Endothelial cell of umbilical vein (primary cell): Measurements from ENCODE around the gene PACS1. TPM values are rescaled to one million over a fixed set of nuclear protein-coding genes. Genes with fewer than 3 reads are reported as not detected.

ENCODE experiments used
- BruUV-seq: library from RNA; stranded (reverse); fragments of 400-500 nt; replicated peaks from 2 replicates; lab custom pipeline; 2021; lab: Mats Ljungman, UMichigan
- CTCF ChIA-PET: fragments of 300-600, 350-600 bp; sonication (Branson Sonifier 250); formaldehyde crosslinking; loops from one replicate; lab custom pipeline; 2021; ENCODE audit warnings: antibody characterized with exemption, inconsistent platforms; lab: Charles Lee
- POLR2A ChIA-PET: fragments of 300-600, 350-600 bp; sonication (Branson Sonifier 250); formaldehyde crosslinking; loops from one replicate; lab custom pipeline; 2021; ENCODE audit warnings: antibody characterized with exemption, inconsistent platforms; lab: Charles Lee
- DNase-seq: peaks from one replicate; pipeline ENCODE4 v3.0.0-alpha.2; 2011; ENCODE audit warnings: low read depth, low spot score
- FAIRE-seq: peaks from 2 replicates; lab custom pipeline; 2011; peaks lifted over from hg19 to GRCh38; lab: Jason Lieb, UNC
- H2AFZ ChIP-seq: 2 replicates; pipeline ENCODE4 v1.6.0; 2012; ENCODE audit warnings: low read depth, low read length, control low read depth, inconsistent platforms
- H3K27ac ChIP-seq: 2 replicates; pipeline ENCODE4 v1.5.1; 2011; ENCODE audit warnings: low read depth, mild to moderate bottlenecking, control low read depth, low read length, moderate library complexity; ENCODE audit not compliant: insufficient read depth
- H3K27me3 ChIP-seq, 2 experiments: 2 replicates each; pipeline versions ENCODE4 v1.6.0 to v1.6.1; 2011; ENCODE audit warnings: low read length in 2 of 2, mixed read lengths in 1 of 2; ENCODE audit not compliant: control insufficient read depth in 2 of 2, insufficient read depth in 2 of 2
- H3K36me3 ChIP-seq, 2 experiments: 2 replicates in 1 of 2; 3 replicates in 1 of 2; pipeline ENCODE4 v1.5.1; 2011; ENCODE audit warnings: low read length in 2 of 2, mild to moderate bottlenecking in 1 of 2, moderate library complexity in 1 of 2; ENCODE audit not compliant: control insufficient read depth in 2 of 2, insufficient read depth in 2 of 2; ENCODE audit errors: extremely low read depth in 1 of 2
- H3K4me1 ChIP-seq: 3 replicates; pipeline ENCODE4 v1.5.1; 2011; ENCODE audit warnings: mild to moderate bottlenecking, low read length; ENCODE audit not compliant: control insufficient read depth, insufficient read depth; ENCODE audit errors: extremely low read depth
- H3K4me2 ChIP-seq: 2 replicates; pipeline ENCODE4 v1.6.1; 2011; ENCODE audit warnings: low read length, control low read depth, mixed read lengths; ENCODE audit not compliant: insufficient read depth
- H3K4me3 ChIP-seq, 3 experiments: fragments of 200-600 bp in 1 of 3; sonication (generic), shearing (Covaris generic) in 1 of 3; replicated peaks in 1 of 3; 2 replicates each; pipeline ENCODE4 v1.5.1; 2011 to 2016; ENCODE audit warnings: control low read depth in 3 of 3, low read length in 3 of 3, mild to moderate bottlenecking in 2 of 3, inconsistent platforms in 1 of 3, low read depth in 1 of 3, moderate library complexity in 1 of 3; ENCODE audit not compliant: insufficient read depth in 1 of 3
- H3K79me2 ChIP-seq: 2 replicates; pipeline ENCODE4 v1.6.0; 2012; ENCODE audit warnings: low read length, inconsistent platforms; ENCODE audit not compliant: control insufficient read depth, insufficient read depth
- H3K9ac ChIP-seq: replicated peaks from 2 replicates; pipeline ENCODE3; 2011; ENCODE audit warnings: low read length, control low read depth; ENCODE audit not compliant: insufficient read depth; ENCODE audit errors: extremely low read depth
- H3K9me1 ChIP-seq: replicated peaks from 3 replicates; pipeline ENCODE4 v1.6.0; 2011; ENCODE audit warnings: mild to moderate bottlenecking, low read length; ENCODE audit not compliant: control insufficient read depth, insufficient read depth; ENCODE audit errors: extremely low read depth
- H3K9me3 ChIP-seq: replicated peaks from 2 replicates; pipeline ENCODE4 v1.5.1; 2012; ENCODE audit warnings: low read length, inconsistent platforms; ENCODE audit not compliant: control insufficient read depth, insufficient read depth
- H4K20me1 ChIP-seq: replicated peaks from 2 replicates; pipeline ENCODE3; 2011; ENCODE audit warnings: mild to moderate bottlenecking, low read length; ENCODE audit not compliant: control insufficient read depth, insufficient read depth; ENCODE audit errors: extremely low read depth
- FOS ChIP-seq: IDR thresholded peaks from 2 replicates; pipeline ENCODE4 v1.6.1; 2011; ENCODE audit warnings: mild to moderate bottlenecking, low read length, moderate library complexity, borderline replicate concordance; ENCODE audit not compliant: insufficient read depth
- GATA2 ChIP-seq: IDR thresholded peaks from 2 replicates; pipeline ENCODE4 v1.7.0; 2011; ENCODE audit warnings: low read depth, mild to moderate bottlenecking, moderate library complexity, mixed read lengths, low read length; ENCODE audit not compliant: insufficient read length, insufficient read depth
- JUN ChIP-seq: IDR thresholded peaks from 2 replicates; pipeline ENCODE4 v1.6.1; 2011; ENCODE audit warnings: borderline replicate concordance, low read depth; ENCODE audit not compliant: insufficient read length, insufficient read depth
- POLR2A ChIP-seq: IDR thresholded peaks from 2 replicates; pipeline ENCODE4 v1.6.1; 2012; ENCODE audit warnings: low read depth, mild to moderate bottlenecking, control low read depth, low read length
- POLR2AphosphoS5 ChIP-seq: IDR thresholded peaks from 2 replicates; pipeline ENCODE4 v1.6.1; 2012; ENCODE audit warnings: low read depth, mild to moderate bottlenecking, control low read depth, low read length, moderate library complexity; ENCODE audit not compliant: insufficient read depth
- dilution Hi-C: fragments of 300-500 bp; cut with MboI; formaldehyde crosslinking; loops from one replicate; pipeline ENCODE4 v1.15.0; 2019; ENCODE audit warnings: low sequenced_read_pairs; ENCODE audit not compliant: extremely low pct_ligation_motif_present
- intact Hi-C: fragments of 100-400 bp; cut with micrococcal nuclease; formaldehyde crosslinking; loops from one replicate; pipeline ENCODE4 v1.10.0; 2022
- polyA plus RNA-seq, 4 experiments: library from polyadenylated mRNA; depleted of rRNA in 3 of 4; stranded (reverse) in 3 of 4; unstranded in 1 of 4; fragments of >200 nt; gene quantifications; 2 replicates each; pipeline versions ENCODE4 v1.2.1 to v1.2.3, GENCODE V29; 2011 to 2012; ENCODE audit warnings: missing spikeins in 1 of 4
- total RNA-seq: library from RNA; stranded (reverse); gene quantifications from 2 replicates; pipeline ENCODE4 v1.2.3, GENCODE V29; 2021
- TF ChIP-seq, protein P1 (sequence below), 2 donors: IDR thresholded peaks; 1 replicate in 1 of 2; 2 replicates in 1 of 2; pipeline ENCODE4 v1.5.1; 2011; ENCODE audit warnings: low read length in 2 of 2, mild to moderate bottlenecking in 2 of 2, moderate library complexity in 2 of 2, control low read depth in 1 of 2, inconsistent platforms in 1 of 2, low read depth in 1 of 2; ENCODE audit not compliant: insufficient read depth in 1 of 2; ENCODE audit errors: extremely low read depth in 1 of 2

Gene PACS1
- total and polyA plus RNA-seq, 2 donors (not counting 3 experiments of a cell fraction or from before 2014, with no cell fraction given), result 26.4 to 64.4 TPM

DNA sequence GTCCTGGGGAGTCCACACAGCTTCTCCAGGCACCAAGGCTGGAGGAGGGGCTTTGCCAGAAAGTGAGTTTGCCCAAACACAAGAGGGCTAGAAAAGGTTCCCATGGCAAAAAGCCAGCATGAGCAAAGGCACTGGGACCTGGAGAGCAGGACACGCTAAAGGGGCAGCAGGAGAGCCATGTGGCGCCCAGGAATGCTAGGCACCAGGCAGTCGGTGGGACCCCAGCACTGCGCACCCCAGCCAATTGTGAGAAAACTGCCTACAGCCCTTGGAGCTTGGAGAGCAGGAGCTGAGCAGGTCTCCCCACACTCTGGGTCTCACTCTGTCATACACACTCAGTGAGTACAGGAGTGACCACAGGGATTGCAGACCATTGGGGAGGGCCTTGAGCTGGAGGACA is 193.2 kb downstream of the PACS1 start:
- H3K9ac ChIP-seq, result no peak overlapping the region
- H3K36me3 ChIP-seq, result peaks cover 0 to 42% of the 10 kb centered on the region in 2 experiments
- H3K9me3 ChIP-seq, result no peaks in the 10 kb centered on the region
- TF ChIP-seq POLR2A, result no peak
- TF ChIP-seq JUN, result no peak
- TF ChIP-seq POLR2AphosphoS5, result no peak
- TF ChIP-seq FOS, result no peak
- TF ChIP-seq, protein P1, sequence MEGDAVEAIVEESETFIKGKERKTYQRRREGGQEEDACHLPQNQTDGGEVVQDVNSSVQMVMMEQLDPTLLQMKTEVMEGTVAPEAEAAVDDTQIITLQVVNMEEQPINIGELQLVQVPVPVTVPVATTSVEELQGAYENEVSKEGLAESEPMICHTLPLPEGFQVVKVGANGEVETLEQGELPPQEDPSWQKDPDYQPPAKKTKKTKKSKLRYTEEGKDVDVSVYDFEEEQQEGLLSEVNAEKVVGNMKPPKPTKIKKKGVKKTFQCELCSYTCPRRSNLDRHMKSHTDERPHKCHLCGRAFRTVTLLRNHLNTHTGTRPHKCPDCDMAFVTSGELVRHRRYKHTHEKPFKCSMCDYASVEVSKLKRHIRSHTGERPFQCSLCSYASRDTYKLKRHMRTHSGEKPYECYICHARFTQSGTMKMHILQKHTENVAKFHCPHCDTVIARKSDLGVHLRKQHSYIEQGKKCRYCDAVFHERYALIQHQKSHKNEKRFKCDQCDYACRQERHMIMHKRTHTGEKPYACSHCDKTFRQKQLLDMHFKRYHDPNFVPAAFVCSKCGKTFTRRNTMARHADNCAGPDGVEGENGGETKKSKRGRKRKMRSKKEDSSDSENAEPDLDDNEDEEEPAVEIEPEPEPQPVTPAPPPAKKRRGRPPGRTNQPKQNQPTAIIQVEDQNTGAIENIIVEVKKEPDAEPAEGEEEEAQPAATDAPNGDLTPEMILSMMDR (IDR thresholded peaks at IDR 0.05; ENCODE audit: extremely low read depth in 1 of 2, insufficient read depth in 1 of 2, low read depth in 1 of 2, low read length in 2 of 2), result no peak
- no peak for TF ChIP-seq GATA2
- no peak overlapping the region for H3K27ac ChIP-seq
- ChIA-PET POLR2A (no interaction called here), CTCF (interaction anchor here (2.3 kb wide), 1 partner anchor 19 kb away, joined by 7 read pairs; no protein-coding TSS in a partner anchor)
- intact Hi-C loops (no loop called here), dilution Hi-C loops (no loop called here)
- H3K4me3 ChIP-seq, result no peak overlapping the region
- no TSS peak for BruUV-seq
- DNase-seq, result no peak
- H3K4me1 ChIP-seq, result peaks cover 10% of the 10 kb centered on the region
- H2AFZ ChIP-seq, result no peak overlapping the region
- FAIRE-seq, result no peak
- H3K4me2 ChIP-seq, result no peak overlapping the region
- H4K20me1 ChIP-seq, result no peaks in the 10 kb centered on the region
- no peaks in the 10 kb centered on the region for H3K27me3 ChIP-seq
- peaks cover 4% of the 10 kb centered on the region for H3K79me2 ChIP-seq
- no peaks in the 10 kb centered on the region for H3K9me1 ChIP-seq

- CTCF ChIA-PET, result interaction anchor here (2.3 kb wide), 1 partner anchor 19 kb away, joined by 7 read pairs; no protein-coding TSS in a partner anchor
Measured at GRCh38 chr11:66263785-66264184, 193.7 kb downstream of the PACS1 start.

More at GRCh38 chr11:66263785-66264184, 193.7 kb downstream of the PACS1 start:
- no peak overlapping the region for H3K4me3 ChIP-seq
- no peaks in the 10 kb centered on the region for H3K9me1 ChIP-seq
- POLR2A ChIA-PET, result no interaction called here
- H3K9me3 ChIP-seq, result no peaks in the 10 kb centered on the region
- H3K79me2 ChIP-seq, result peaks cover 1% of the 10 kb centered on the region
- H3K36me3 ChIP-seq, result peaks cover 0 to 42% of the 10 kb centered on the region in 2 experiments
- intact Hi-C loops (no loop called here), dilution Hi-C loops (no loop called here)
- H3K27ac ChIP-seq, result no peak overlapping the region
- H2AFZ ChIP-seq, result no peak overlapping the region
- no peaks in the 10 kb centered on the region for H3K27me3 ChIP-seq
- no peak overlapping the region for H3K4me2 ChIP-seq
- H3K9ac ChIP-seq, result no peak overlapping the region
- no peak for TF ChIP-seq POLR2A
- peaks cover 6% of the 10 kb centered on the region for H3K4me1 ChIP-seq
- no TSS peak for BruUV-seq
- DNase-seq (no peak), FAIRE-seq (no peak)
- no peaks in the 10 kb centered on the region for H4K20me1 ChIP-seq
